PFSK-1 (cell line): ENCODE measurements around the gene MAP7.

Experiments
- FOXP2 ChIP-seq: optimal IDR thresholded peaks from 2 replicates; pipeline ENCODE3; 2011; ENCODE audit warnings: borderline replicate concordance, control low read depth, inconsistent platforms; ENCODE audit not compliant: insufficient read depth; ENCODE audit errors: extremely low read length, extremely low read depth
- POLR2AphosphoS5 ChIP-seq: IDR thresholded peaks from 2 replicates; pipeline ENCODE4 v1.6.1; 2012; ENCODE audit warnings: low read depth, mild to moderate bottlenecking, control low read depth, low read length, moderate library complexity
- REST ChIP-seq, 2 experiments: IDR thresholded peaks; 2 replicates each; pipeline versions ENCODE4 v1.6.1 to v1.8.0; 2011 to 2012; ENCODE audit warnings: low read depth in 2 of 2, low read length in 2 of 2, control low read depth in 1 of 2, inconsistent platforms in 1 of 2, mild to moderate bottlenecking in 1 of 2, moderate library complexity in 1 of 2; ENCODE audit not compliant: insufficient read depth in 1 of 2
- SIN3A ChIP-seq: IDR thresholded peaks from 2 replicates; pipeline ENCODE4 v1.6.1; 2012; ENCODE audit warnings: mild to moderate bottlenecking, low read length, moderate library complexity, borderline replicate concordance; ENCODE audit not compliant: insufficient read depth
- TAF1 ChIP-seq: IDR thresholded peaks from 2 replicates; pipeline ENCODE4 v1.6.1; 2012; ENCODE audit warnings: low read length, control low read depth, borderline replicate concordance; ENCODE audit not compliant: insufficient read depth

The MAP7 gene

DNA sequence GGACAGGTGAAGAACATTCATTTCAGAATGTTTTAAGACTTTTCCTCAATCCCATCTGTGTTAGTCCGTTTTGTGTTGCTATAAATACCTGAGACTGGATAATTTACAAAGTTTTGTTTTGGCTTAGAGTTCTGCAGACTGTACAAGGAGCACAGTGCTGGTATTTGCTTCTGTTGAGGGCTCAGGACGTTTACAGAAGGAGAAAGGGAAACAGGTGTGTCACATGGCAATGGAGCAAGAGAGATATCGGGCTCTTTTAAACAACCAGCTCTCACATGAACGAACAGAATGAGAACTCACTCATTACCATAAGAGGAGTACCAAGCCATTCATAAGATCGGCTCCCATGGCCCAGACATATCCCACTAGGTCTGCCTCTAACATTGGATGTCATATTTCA is 16.7 kb downstream of the MAP7 start:
- TF ChIP-seq POLR2AphosphoS5 (no peak), SIN3A (no peak)

DNA sequence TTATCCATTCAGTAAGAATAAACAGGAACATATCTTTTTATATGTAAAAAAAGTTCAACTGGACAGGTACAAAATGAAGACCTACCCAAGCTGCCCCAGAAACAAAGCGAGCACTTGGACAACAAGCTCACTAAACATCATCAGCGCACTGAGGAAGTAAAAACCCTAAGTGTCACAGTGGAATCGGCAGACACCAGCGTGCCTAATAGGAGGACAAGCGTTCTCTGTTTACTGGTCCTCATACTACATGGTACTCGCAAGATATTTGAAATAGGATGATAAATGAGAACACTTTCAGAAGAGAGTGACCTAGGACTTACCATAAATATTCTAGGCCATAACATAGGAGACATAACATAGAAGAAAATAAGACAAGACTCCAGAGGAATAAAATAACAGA is 18.2 kb downstream of the MAP7 start:
- TF ChIP-seq FOXP2 (no peak), SIN3A (no peak), TAF1 (no peak), REST (IDR thresholded peaks at IDR 0.05; ENCODE audit: insufficient read depth in 1 of 2, low read depth in 2 of 2, low read length in 2 of 2) (no peak), POLR2AphosphoS5 (no peak)

GRCh38 chr6:136529710-136530109 is 20.5 kb downstream of the MAP7 start:
- no peak for TF ChIP-seq POLR2AphosphoS5
- no peak for TF ChIP-seq FOXP2
- no peak for TF ChIP-seq TAF1
- TF ChIP-seq REST (IDR thresholded peaks at IDR 0.05; ENCODE audit: insufficient read depth in 1 of 2, low read depth in 2 of 2, low read length in 2 of 2): no peak
- TF ChIP-seq SIN3A: no peak

GRCh38 chr6:136528477-136528876 is 21.7 kb downstream of the MAP7 start:
- no peak for TF ChIP-seq FOXP2
- no peak for TF ChIP-seq REST (IDR thresholded peaks at IDR 0.05; ENCODE audit: insufficient read depth in 1 of 2, low read depth in 2 of 2, low read length in 2 of 2)
- no peak for TF ChIP-seq SIN3A
- TF ChIP-seq TAF1: no peak
- no peak for TF ChIP-seq POLR2AphosphoS5

DNA sequence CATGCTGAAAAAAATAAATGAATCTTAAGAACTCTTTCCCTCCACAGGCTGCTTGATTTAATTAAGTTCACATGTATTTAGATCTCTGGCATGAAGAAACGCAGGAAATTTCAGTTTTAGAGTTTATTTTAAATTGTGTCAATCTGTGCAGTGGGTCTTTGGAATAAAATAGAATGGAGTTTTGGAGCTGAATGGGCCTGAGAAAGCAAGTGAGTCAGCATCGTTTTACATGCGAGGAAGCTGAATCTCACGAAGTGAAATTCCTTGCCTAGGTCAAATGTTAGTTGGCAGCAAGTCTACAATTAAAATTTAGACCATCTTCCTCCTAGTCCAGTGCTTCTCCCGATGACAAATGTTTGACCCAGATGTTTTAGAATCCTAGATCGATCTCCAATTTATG is 22.4 kb downstream of the MAP7 start:
- TF ChIP-seq TAF1 (no peak), POLR2AphosphoS5 (no peak), REST (IDR thresholded peaks at IDR 0.05; ENCODE audit: insufficient read depth in 1 of 2, low read depth in 2 of 2, low read length in 2 of 2) (no peak), FOXP2 (no peak), SIN3A (no peak)

DNA sequence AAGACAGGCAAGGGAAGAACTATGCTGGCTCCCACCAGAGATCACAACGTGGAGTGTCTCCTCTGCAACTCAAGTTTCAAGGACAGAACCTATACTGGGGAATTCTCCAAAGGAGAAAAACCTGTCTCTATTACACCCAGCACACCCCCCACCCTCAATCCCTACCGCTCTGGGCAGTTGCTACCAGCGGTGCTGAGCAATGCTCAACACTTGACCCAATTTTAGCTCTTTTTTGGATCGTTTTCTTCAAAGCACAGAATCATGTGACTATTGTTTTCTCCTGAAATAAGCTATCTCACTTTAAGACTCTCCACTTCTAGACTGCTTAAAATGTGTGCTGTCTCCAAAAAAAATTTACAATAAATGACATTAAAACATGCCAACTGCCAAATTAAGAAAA is 23.3 kb downstream of the MAP7 start:
- TF ChIP-seq FOXP2: no peak
- no peak for TF ChIP-seq REST (IDR thresholded peaks at IDR 0.05; ENCODE audit: insufficient read depth in 1 of 2, low read depth in 2 of 2, low read length in 2 of 2)
- TF ChIP-seq SIN3A: no peak
- no peak for TF ChIP-seq TAF1
- no peak for TF ChIP-seq POLR2AphosphoS5
